Hematopoietic multipotent progenitor cell treated with erythropoietin and hydrocortisone succinate and interleukin-3 and kit ligand, for 6 days (in vitro differentiated cells): ENCODE results near the gene DGKE.
A peak's percentile ranks its signal among the peaks of the same experiment; 100 is the strongest.

Experiments used
- DNase-seq: peaks from one replicate; pipeline ENCODE4 v3.0.0-alpha.2; 2015

The DGKE gene

GRCh38 chr17:56817066-56817465 lies 16.9 kb upstream of the DGKE start:
- no peak for DNase-seq

- no peak for DNase-seq
These were observed 14.9 kb upstream of the DGKE start for GRCh38 chr17:56819030-56819429.

- DNase-seq = peak; percentile 89
These were observed 14.4 kb upstream of the DGKE start for GRCh38 chr17:56819431-56820145.

GRCh38 chr17:56820207-56820606 lies 13.7 kb upstream of the DGKE start:
- DNase-seq = no peak

DNA sequence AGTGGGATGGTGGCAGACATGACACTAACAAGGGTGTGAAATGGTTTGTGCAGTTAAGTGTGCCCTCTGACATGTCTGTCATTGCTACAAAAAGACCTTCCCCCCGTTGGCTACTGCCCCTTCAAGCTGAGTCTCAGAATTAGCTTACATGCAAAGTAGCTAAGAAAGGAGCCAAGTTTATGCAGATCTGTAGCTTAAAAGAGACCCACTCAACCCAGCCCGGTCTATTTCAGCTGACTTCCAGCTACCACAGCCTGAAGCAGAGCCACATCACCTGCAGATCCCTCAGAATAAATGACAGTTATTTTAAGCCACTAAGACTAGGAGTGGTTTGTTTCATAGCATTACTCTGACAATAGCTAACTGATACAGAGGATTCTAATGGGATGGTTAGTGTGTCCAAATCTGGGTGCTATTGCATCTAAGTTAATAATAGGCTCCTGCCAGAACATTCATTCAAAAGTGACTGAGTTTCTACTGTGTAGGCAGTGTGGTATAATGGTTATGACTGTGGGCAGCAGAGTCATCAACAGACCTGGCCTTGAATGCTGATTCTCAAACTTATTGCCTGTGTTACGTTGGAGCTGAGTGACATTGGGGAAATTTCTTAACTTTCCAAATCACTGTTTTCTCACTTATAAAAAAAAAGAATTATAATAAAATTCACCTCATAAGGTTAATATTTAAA lies 12.0 kb upstream of the DGKE start:
- DNase-seq = no peak

- no peak for DNase-seq
These were observed 11.2 kb upstream of the DGKE start for GRCh38 chr17:56822725-56823124.

DNA sequence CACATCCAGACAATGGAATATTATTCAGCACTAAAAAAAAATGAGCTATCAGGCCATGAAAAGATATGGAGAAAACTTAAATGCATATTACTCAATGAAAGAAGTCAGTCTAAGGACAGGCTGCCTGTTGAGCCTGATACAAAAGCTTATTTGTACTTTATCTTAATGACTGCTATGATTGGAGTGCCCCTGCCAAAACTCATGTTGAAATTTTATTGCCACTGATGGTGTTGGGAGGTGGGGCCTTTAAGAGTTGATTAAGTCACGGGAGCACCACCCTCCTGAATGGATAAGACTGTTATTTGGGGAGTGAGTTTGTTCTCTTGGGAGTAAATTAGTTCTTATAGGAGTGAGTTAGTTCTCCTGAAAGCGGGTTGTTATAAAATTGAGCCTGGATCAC lies 10.1 kb upstream of the DGKE start:
- peak; percentile 35 for DNase-seq

DNA sequence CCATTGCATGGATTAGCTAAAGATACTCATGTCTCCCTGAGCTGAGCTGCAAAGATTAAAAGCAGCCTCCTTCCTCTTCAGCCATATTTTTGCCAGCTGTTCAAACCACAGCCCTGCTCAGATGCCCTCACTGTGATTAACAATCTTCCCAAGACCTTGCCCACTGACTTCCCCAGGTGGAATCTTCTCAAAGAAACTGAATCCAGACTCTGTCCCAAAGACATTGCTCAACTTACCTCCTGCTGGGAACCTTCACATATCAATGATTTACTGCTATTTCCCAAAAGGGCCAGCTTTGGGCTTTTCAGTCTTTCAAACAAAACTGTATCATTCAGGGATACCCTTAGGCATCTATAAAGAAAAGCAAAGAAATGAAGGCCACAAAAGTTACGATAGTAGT lies 9.4 kb upstream of the DGKE start:
- no peak for DNase-seq

DNA sequence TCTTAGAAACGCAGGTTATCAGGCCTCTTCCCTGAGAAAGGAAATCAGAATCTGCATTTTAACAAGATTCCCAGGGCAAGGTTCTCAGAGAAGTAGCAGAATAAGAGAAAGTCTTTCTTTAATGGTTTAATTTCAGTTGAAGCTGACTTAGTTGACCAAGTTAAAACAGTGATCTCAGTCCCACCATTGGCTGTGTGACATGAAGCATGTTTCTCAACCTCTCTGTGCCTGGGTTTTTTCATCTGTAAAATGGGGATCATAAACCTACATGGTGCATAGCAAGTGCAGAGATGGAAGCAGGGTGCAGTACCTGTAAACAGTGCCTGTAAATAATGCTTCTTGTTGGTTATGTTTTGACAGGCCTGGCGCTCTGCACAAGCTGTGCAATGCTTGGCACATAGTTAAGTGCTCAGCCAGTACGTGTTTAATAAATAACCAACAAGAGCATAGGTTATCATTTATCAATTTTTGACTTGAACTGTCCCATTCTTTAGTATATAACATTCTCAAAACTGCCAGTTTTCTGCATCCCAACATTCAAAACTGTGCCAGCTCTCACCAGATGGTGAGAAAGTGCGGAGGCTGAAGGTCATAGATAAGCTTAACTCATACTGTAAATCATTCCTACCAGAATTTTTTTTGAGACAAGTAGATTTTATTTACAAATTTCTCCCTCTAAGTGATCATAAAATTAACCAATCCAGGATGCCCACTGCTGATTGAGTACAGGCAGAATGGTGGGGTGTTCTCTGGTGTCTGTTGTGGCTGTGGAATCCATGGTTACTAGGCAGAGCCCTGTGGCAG lies 7.1 kb upstream of the DGKE start:
- peak; percentile 39 for DNase-seq

DNA sequence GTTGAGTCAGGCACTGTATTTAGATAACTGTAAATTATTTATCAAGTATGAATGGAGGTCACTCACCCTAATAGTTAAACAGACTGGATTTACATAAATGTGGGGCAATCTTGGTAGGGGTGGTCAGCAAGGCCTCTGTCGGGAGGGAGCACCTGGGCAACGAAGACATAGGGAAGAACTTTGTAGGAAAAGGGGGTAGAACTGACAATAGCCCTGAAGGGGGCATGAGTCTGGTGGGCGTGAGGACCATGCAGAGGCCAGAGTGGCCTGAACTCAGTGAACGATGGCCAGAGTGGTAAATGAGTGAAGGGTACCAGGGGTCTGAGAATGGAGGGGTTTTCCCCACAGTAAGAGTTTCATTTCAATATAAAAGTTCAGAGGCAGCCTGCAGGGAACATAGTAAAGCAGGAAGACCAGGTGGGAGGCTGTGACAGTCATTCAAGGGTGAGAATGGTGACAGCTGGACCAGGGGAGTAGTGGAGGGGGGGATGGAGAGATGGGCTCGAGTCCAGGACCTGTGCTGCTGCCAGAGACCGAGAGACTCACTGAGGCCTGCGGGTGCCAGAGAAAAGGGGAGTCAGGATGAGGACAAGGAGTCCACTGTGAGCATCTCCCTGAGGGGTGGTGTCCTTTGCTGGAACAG lies 3.1 kb upstream of the DGKE start:
- DNase-seq = no peak

- DNase-seq = no peak
These were observed 2.4 kb upstream of the DGKE start for GRCh38 chr17:56831369-56832095.

DNA sequence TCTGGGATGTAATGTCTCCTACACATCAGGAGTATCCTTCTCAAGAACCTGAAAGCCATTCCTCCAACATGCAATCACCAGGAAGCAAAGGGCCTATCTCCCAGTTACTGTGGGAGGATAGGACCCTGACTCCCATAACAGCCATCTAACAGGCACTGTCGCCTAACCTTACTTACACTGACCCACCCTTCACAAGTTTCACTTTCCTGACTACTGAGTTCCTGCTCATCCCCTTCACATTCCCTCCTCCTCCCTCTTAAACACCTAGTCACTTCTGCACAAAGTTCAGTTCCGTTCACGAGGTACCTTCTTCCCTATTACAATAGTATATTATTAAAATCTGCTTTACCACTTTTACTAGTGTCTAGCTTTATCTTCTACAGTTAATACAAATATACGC lies 1.5 kb upstream of the DGKE start:
- DNase-seq = no peak

DNA sequence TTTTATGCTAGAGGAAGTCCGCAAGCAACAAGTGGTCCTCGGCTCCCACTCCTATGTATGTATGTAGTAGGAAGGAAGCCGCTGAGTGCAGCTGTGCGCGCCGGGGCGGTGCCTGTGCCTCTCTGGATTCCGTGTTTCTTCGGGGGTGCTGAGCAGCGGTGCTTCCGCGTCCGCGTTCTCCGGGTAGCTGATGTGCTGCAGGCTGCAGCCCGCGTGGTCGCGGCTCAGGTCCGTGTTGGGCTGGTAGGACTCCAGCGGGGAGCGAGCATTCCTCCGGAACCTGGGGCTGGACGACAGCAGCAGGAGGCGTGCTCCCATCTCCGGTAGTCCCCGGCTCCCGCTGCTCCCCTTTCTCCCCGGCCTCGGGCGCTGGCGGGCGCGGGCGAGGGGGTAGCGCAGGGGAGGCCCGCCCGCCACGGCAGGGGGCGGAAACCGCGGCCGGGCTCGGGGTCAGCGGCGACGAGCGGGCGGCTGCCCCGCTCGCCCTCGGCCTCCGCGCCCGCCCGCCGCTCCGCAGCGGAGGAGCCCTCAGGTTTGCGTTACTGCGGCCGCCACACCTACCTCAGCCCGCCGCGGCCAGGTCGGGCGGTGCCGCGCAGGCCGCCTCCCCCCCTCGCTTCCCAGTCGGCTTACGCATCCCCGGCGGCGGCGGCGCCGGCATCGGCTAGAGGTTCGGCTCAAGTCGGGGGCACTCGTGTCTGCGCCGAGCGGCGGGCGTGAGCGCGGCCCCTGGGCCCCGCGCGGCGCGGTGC lies 718 bp upstream of the DGKE start:
- peak; percentile 76 for DNase-seq

GRCh38 chr17:56834380-56835263 lies 671 bp downstream of the DGKE start:
- DNase-seq = peak; percentile 79

DNA sequence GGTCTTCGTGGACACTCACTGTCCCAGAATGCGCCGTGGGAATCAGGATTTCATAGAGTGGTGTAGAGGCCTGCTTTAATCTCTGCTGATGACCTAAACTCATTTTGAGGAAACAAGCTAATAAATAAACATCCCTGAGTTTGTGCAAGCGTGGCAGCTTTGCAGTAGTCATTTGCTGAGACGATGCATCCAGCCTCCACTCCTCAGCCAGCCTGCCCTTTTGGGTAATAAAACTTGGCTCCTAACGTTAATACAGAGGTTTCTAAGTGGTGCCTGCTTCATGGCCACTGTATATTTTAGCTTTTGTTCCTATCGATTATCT lies 1.3 kb downstream of the DGKE start:
- DNase-seq = peak; percentile 15

GRCh38 chr17:56838687-56839086 lies 4.7 kb downstream of the DGKE start:
- no peak for DNase-seq

GRCh38 chr17:56842577-56842976 lies 8.6 kb downstream of the DGKE start:
- DNase-seq = no peak

GRCh38 chr17:56845934-56846333 lies 12.0 kb downstream of the DGKE start:
- peak; percentile 26 for DNase-seq

- peak; percentile 74 for DNase-seq
These were observed 13.2 kb downstream of the DGKE start for GRCh38 chr17:56847106-56847505.

DNA sequence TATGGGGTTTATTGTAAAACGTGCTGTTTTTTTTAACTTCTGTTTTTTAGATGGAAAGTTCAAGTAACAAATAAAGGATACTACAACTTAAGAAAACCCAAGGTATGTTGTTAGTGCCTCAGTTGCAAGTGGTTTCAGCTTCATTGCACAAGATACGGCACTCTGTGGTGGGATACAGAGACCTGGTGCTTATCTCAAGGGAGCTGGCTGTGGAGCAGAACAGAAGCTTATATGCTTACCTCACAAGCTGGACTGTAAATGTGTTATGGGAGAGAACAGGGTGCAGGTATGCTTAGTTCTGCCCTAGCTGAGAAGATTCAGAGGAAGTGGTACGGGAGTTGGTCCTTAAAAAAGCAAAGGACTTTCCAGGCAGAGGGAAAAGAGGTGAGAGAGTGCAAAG lies 15.2 kb downstream of the DGKE start:
- peak; percentile 66 for DNase-seq

DNA sequence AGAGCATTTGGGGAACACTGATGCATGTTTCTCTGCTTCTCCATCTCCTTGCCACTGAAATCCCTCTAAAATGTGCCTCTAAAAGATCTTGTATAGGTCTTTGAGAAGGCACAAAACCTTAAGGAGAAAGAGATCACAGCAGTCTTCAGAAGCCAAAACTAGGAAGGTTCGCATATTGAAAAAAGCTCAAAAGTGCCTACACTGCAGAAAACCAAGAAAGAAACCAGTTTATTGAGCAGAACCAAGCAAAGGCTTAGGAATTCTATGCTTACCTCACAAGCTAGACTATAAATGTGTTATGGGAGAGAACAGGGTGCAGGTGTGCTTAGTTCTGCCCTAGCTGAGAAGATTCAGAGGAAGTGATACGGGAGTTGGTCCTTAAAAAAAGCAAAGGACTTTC lies 16.6 kb downstream of the DGKE start:
- DNase-seq = no peak
